ENCODE measurements around the gene CCER1.

DNA sequence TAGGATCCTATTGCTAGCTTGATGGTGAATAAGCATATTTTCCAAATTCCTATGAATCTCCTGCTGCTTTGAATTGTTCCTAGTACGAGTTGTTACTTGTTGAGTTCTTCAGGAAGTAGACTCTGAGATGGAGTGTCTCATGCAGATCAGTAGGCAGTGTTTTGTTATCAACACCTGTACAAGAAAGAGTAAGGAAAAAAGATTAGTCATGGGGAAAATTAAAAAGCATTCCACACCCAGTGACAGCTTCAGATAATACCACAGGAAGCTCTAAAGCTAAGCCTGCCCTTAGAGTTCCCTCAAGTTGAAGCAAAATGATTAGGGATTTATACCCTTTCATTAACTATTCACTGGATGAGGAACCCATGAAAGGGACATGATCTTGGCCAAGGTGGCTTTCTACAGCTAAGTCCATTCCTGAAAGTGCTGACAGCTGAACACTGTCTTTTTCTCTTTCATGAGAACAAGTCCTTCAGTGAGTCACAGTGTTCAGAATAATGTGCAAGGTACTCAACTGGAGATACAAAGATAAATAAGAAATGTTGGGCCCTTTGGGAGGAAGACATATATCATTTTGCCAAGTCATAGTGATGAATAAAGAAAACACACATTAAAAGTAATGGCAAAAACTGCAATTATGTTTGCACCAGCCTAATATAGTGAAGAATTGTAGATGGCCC is 49.1 kb downstream of the CCER1 start:
- TF ChIP-seq EZH2 (IDR thresholded peaks at IDR 0.05; ENCODE audit: insufficient read depth, poor library complexity, severe bottlenecking) (no peak), EZH2phosphoT487 (IDR thresholded peaks at IDR 0.05; ENCODE audit: insufficient read depth, low read depth) (no peak)

All from GM23248 (cell line).